HEK293 (cell line): ENCODE data around the gene SLC26A6.

Experiments used
- BCL11A ChIP-seq: fragments of 450-650 bp; formaldehyde crosslinking; IDR thresholded peaks from 2 replicates; pipeline ENCODE4 v1.5.1; 2016; ENCODE audit warnings: low read depth, missing biosample characterization, missing genetic modification characterization
- CTCF ChIP-seq: fragments of 450-650 bp; formaldehyde crosslinking; IDR thresholded peaks from 2 replicates; pipeline ENCODE4 v1.5.1; 2016; ENCODE audit warnings: missing biosample characterization, missing genetic modification characterization
- OSR2 ChIP-seq: fragments of 450-650 bp; formaldehyde crosslinking; IDR thresholded peaks from 2 replicates; pipeline ENCODE4 v1.5.1; 2016; ENCODE audit warnings: missing biosample characterization, missing genetic modification characterization
- REPIN1 ChIP-seq: fragments of 450-650 bp; formaldehyde crosslinking; IDR thresholded peaks from 2 replicates; pipeline ENCODE4 v1.5.1; 2017; ENCODE audit warnings: missing biosample characterization, missing genetic modification characterization, low read depth
- ZBTB49 ChIP-seq: fragments of 450-650 bp; formaldehyde crosslinking; IDR thresholded peaks from 2 replicates; pipeline ENCODE4 v1.5.1; 2016; ENCODE audit warnings: missing biosample characterization, missing genetic modification characterization, low read depth
- ZNF121 ChIP-seq: fragments of 450-650 bp; formaldehyde crosslinking; IDR thresholded peaks from 2 replicates; pipeline ENCODE4 v1.5.1; 2016; ENCODE audit warnings: missing biosample characterization, missing genetic modification characterization
- ZNF555 ChIP-seq: fragments of 450-650 bp; formaldehyde crosslinking; conservative IDR thresholded peaks from 2 replicates; pipeline ENCODE4 v1.5.1; 2017; ENCODE audit warnings: missing biosample characterization, mild to moderate bottlenecking, missing genetic modification characterization, inconsistent platforms
- ZNF624 ChIP-seq: fragments of 450-650 bp; formaldehyde crosslinking; IDR thresholded peaks from 2 replicates; pipeline ENCODE4 v1.5.1; 2017; ENCODE audit warnings: missing biosample characterization, missing genetic modification characterization
- TF ChIP-seq, protein P1 (sequence below): fragments of 450-650 bp; formaldehyde crosslinking; IDR thresholded peaks from 2 replicates; pipeline ENCODE4 v1.5.1; 2016; ENCODE audit warnings: missing biosample characterization, missing genetic modification characterization
- TF ChIP-seq, protein P2 (sequence below): fragments of 450-650 bp; formaldehyde crosslinking; IDR thresholded peaks from 2 replicates; pipeline ENCODE4 v1.5.1; 2016; ENCODE audit warnings: missing biosample characterization, missing genetic modification characterization

GRCh38 chr3:48629894-48630293 is 5.4 kb downstream of the SLC26A6 start:
- TF ChIP-seq CTCF (no peak), REPIN1 (tag by site-specific recombination) (no peak), OSR2 (tag by site-specific recombination) (no peak), ZNF555 (tag by site-specific recombination) (no peak), BCL11A (no peak), ZNF121 (no peak), ZNF624 (tag by site-specific recombination) (no peak), ZBTB49 (tag by site-specific recombination) (no peak)
- TF ChIP-seq, protein P1, sequence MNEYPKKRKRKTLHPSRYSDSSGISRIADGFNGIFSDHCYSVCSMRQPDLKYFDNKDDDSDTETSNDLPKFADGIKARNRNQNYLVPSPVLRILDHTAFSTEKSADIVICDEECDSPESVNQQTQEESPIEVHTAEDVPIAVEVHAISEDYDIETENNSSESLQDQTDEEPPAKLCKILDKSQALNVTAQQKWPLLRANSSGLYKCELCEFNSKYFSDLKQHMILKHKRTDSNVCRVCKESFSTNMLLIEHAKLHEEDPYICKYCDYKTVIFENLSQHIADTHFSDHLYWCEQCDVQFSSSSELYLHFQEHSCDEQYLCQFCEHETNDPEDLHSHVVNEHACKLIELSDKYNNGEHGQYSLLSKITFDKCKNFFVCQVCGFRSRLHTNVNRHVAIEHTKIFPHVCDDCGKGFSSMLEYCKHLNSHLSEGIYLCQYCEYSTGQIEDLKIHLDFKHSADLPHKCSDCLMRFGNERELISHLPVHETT (tag by site-specific recombination): no peak
- TF ChIP-seq, protein P2, sequence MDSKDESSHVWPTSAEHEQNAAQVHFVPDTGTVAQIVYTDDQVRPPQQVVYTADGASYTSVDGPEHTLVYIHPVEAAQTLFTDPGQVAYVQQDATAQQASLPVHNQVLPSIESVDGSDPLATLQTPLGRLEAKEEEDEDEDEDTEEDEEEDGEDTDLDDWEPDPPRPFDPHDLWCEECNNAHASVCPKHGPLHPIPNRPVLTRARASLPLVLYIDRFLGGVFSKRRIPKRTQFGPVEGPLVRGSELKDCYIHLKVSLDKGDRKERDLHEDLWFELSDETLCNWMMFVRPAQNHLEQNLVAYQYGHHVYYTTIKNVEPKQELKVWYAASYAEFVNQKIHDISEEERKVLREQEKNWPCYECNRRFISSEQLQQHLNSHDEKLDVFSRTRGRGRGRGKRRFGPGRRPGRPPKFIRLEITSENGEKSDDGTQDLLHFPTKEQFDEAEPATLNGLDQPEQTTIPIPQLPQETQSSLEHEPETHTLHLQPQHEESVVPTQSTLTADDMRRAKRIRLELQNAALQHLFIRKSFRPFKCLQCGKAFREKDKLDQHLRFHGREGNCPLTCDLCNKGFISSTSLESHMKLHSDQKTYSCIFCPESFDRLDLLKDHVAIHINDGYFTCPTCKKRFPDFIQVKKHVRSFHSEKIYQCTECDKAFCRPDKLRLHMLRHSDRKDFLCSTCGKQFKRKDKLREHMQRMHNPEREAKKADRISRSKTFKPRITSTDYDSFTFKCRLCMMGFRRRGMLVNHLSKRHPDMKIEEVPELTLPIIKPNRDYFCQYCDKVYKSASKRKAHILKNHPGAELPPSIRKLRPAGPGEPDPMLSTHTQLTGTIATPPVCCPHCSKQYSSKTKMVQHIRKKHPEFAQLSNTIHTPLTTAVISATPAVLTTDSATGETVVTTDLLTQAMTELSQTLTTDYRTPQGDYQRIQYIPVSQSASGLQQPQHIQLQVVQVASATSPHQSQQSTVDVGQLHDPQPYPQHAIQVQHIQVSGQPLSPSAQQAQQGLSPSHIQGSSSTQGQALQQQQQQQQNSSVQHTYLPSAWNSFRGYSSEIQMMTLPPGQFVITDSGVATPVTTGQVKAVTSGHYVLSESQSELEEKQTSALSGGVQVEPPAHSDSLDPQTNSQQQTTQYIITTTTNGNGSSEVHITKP (tag by site-specific recombination): no peak
